Measurements from ENCODE around the gene PTGR2. TPM values are rescaled to one million over a fixed set of nuclear protein-coding genes. Genes with fewer than 3 reads are reported as not detected.

Gene PTGR2
- total RNA-seq, 1 donor: 5.6 TPM

DNA sequence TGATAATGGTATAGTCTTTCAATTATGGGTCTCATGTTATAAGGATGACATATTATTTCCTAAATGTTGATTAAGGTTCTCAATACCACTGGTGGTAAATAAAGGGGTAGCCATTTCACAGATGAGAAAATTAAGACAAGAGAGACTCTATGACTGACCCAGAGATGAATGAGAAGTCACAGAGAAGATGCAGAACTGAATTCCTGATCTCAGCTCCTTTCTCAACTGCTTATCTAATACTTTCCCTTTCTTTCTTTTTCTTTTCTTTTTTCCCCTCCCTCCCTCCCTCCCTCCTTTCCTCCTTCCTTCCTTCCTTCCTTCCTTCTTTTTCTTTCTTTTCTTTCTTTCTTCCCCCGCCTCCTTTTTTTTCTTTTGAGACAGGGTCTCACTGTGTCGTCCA is 8.3 kb upstream of the PTGR2 start:
- DNase-seq (ENCODE audit: low read depth): no peak
- H3K4me3 ChIP-seq (ENCODE audit: low read depth, low read length): no peak overlapping the region
- TF ChIP-seq CTCF (IDR thresholded peaks at IDR 0.05; ENCODE audit: insufficient read depth, low read depth, low read length): no peak

GRCh38 chr14:73846947-73847346 is 4.7 kb upstream of the PTGR2 start:
- no peak for TF ChIP-seq CTCF (IDR thresholded peaks at IDR 0.05; ENCODE audit: insufficient read depth, low read depth, low read length)
- no peak for DNase-seq (ENCODE audit: low read depth)

GRCh38 chr14:73851000-73851399 is 631 bp upstream of the PTGR2 start:
- peak; percentile 28 for DNase-seq (ENCODE audit: low read depth)
- no peak for TF ChIP-seq CTCF (IDR thresholded peaks at IDR 0.05; ENCODE audit: insufficient read depth, low read depth, low read length)

More at GRCh38 chr14:73846947-73847346, 4.7 kb upstream of the PTGR2 start:
- H3K4me3 ChIP-seq (ENCODE audit: low read depth, low read length): no peak overlapping the region

DNA sequence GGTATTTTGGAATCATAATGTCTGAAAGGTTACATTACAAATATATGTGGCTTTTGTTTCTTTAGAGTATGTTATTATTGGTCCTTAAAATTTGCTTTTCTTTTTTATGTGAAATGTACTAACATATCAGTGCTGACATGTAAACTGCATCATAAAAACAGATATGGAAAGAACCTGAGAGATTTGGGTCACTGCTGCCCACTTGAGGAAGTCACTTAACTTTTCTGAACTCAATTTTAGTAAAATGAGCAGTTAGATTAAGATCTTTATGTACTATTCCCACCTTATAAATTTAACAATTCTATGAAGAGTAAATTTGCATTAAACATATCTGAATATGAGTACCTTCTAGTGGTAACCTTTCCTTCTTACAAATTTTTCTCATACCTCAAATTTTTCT is 7.5 kb downstream of the PTGR2 start:
- peak; percentile 3 for TF ChIP-seq CTCF (IDR thresholded peaks at IDR 0.05; ENCODE audit: insufficient read depth, low read depth, low read length)
- no peak for DNase-seq (ENCODE audit: low read depth)
- no peak overlapping the region for H3K4me3 ChIP-seq (ENCODE audit: low read depth, low read length)

More at GRCh38 chr14:73851000-73851399, 631 bp upstream of the PTGR2 start:
- peak overlapping the region; percentile 68 for H3K4me3 ChIP-seq (ENCODE audit: low read depth, low read length)

- no peak for DNase-seq (ENCODE audit: low read depth)
- no peak for TF ChIP-seq CTCF (IDR thresholded peaks at IDR 0.05; ENCODE audit: insufficient read depth, low read depth, low read length)
- no peak overlapping the region for H3K4me3 ChIP-seq (ENCODE audit: low read depth, low read length)
These were observed 9.4 kb downstream of the PTGR2 start for GRCh38 chr14:73861073-73861472.

- H3K4me3 ChIP-seq (ENCODE audit: low read depth, low read length): no peak overlapping the region
- no peak for DNase-seq (ENCODE audit: low read depth)
- TF ChIP-seq CTCF (IDR thresholded peaks at IDR 0.05; ENCODE audit: insufficient read depth, low read depth, low read length): no peak
These were observed 10.8 kb downstream of the PTGR2 start for GRCh38 chr14:73862480-73862879.

DNA sequence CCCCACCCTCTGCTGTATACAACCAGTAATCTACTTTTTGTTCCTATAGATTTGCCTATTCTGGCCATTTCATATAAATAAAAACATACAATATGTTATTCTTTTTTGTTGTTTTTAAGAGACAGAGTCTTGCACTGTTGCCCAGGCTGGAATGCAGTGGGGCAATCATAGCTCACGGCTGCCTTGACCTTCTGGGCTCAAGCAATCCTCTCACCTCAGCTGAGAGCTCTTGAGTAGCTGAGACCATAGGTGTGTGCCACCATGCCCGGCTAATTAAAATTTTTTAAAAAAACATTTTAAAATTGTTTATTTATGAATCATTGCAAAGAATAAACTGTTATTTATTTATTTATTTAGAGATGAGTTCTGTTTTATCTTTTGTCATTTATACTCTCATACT is 11.6 kb downstream of the PTGR2 start:
- no peak for DNase-seq (ENCODE audit: low read depth)
- no peak overlapping the region for H3K4me3 ChIP-seq (ENCODE audit: low read depth, low read length)
- TF ChIP-seq CTCF (IDR thresholded peaks at IDR 0.05; ENCODE audit: insufficient read depth, low read depth, low read length): no peak
